Osteocyte (in vitro differentiated cells): ENCODE results near the gene METTL1. TPM values are rescaled to one million over a fixed set of nuclear protein-coding genes. Genes with fewer than 3 reads are reported as not detected.

Experiments used
- DNase-seq: peaks from one replicate; pipeline ENCODE4 v3.0.0; 2021; ENCODE audit warnings: mixed read lengths; ENCODE audit not compliant: unreplicated experiment; ENCODE audit errors: extremely low spot score
- H3K27ac Mint-ChIP-seq: one replicate; pipeline ENCODE4 v1.8.0; 2021; ENCODE audit warnings: mild to moderate bottlenecking, mixed read lengths; ENCODE audit not compliant: unreplicated experiment
- H3K27me3 Mint-ChIP-seq: one replicate; pipeline ENCODE4 v1.8.0; 2021; ENCODE audit warnings: mixed read lengths; ENCODE audit not compliant: unreplicated experiment
- H3K36me3 Mint-ChIP-seq: one replicate; pipeline ENCODE4 v1.8.0; 2021; ENCODE audit warnings: mixed read lengths; ENCODE audit not compliant: unreplicated experiment
- H3K4me1 Mint-ChIP-seq: one replicate; pipeline ENCODE4 v1.8.0; 2021; ENCODE audit warnings: mixed read lengths; ENCODE audit not compliant: unreplicated experiment
- H3K4me3 Mint-ChIP-seq: one replicate; pipeline ENCODE4 v1.8.0; 2021; ENCODE audit warnings: mild to moderate bottlenecking, moderate library complexity, mixed read lengths; ENCODE audit not compliant: unreplicated experiment
- H3K9me3 Mint-ChIP-seq: one replicate; pipeline ENCODE4 v1.8.0; 2021; ENCODE audit warnings: mixed read lengths; ENCODE audit not compliant: unreplicated experiment
- CTCF ChIP-seq: fragments of 200-600 bp; sonication (generic); IDR thresholded peaks from 2 replicates; pipeline ENCODE4 v1.5.0; 2021; ENCODE audit warnings: antibody characterized with exemption, mild to moderate bottlenecking, moderate library complexity
- total RNA-seq: library from RNA; stranded (reverse); gene quantifications from 2 replicates; pipeline ENCODE4 v1.2.1, GENCODE V29; 2021

Gene METTL1
- total RNA-seq, 1 donor from 2014 or later = 23.9 TPM

- Mint-ChIP-seq H3K27ac (no peak overlapping the region), H3K9me3 (no peaks in the 10 kb centered on the region), H3K4me3 (peak overlapping the region; percentile 76), H3K36me3 (no peaks in the 10 kb centered on the region), H3K4me1 (peaks cover 26% of the 10 kb centered on the region), H3K27me3 (peaks cover 76% of the 10 kb centered on the region)
- no peak for DNase-seq
- no peak for TF ChIP-seq CTCF
Observed at GRCh38 chr12:57736741-57737466, 35.0 kb downstream of the METTL1 start.

- Mint-ChIP-seq H3K36me3 (no peaks in the 10 kb centered on the region), H3K4me3 (peak overlapping the region; percentile 76), H3K27me3 (peaks cover 73% of the 10 kb centered on the region), H3K4me1 (peaks cover 26% of the 10 kb centered on the region), H3K9me3 (no peaks in the 10 kb centered on the region), H3K27ac (no peak overlapping the region)
- no peak for DNase-seq
- TF ChIP-seq CTCF = peak; percentile 57
Observed at GRCh38 chr12:57735952-57736740, 35.8 kb downstream of the METTL1 start.

GRCh38 chr12:57735198-57735855, 36.6 kb downstream of the METTL1 start:
- no peaks in the 10 kb centered on the region for H3K36me3 Mint-ChIP-seq
- peak overlapping the region; percentile 26 for H3K4me3 Mint-ChIP-seq
- peaks cover 65% of the 10 kb centered on the region for H3K27me3 Mint-ChIP-seq
- DNase-seq = no peak
- H3K4me1 Mint-ChIP-seq = peaks cover 26% of the 10 kb centered on the region
- no peaks in the 10 kb centered on the region for H3K9me3 Mint-ChIP-seq
- TF ChIP-seq CTCF = no peak
- H3K27ac Mint-ChIP-seq = no peak overlapping the region

GRCh38 chr12:57734591-57734990, 37.3 kb downstream of the METTL1 start:
- H3K4me1 Mint-ChIP-seq = peaks cover 26% of the 10 kb centered on the region
- no peak overlapping the region for H3K4me3 Mint-ChIP-seq
- no peaks in the 10 kb centered on the region for H3K36me3 Mint-ChIP-seq
- H3K9me3 Mint-ChIP-seq = no peaks in the 10 kb centered on the region
- no peak for TF ChIP-seq CTCF
- no peak for DNase-seq
- H3K27ac Mint-ChIP-seq = no peak overlapping the region
- peaks cover 60% of the 10 kb centered on the region for H3K27me3 Mint-ChIP-seq

GRCh38 chr12:57733928-57734327, 38.0 kb downstream of the METTL1 start:
- Mint-ChIP-seq H3K4me3 (no peak overlapping the region), H3K27ac (no peak overlapping the region), H3K9me3 (no peaks in the 10 kb centered on the region), H3K27me3 (peaks cover 53% of the 10 kb centered on the region), H3K4me1 (peaks cover 21% of the 10 kb centered on the region), H3K36me3 (no peaks in the 10 kb centered on the region)
- no peak for TF ChIP-seq CTCF
- no peak for DNase-seq
